T-helper 2 cell (primary cell): ENCODE measurements around the gene DGKQ.
"Not testable (repeated sequence)": the region's sequence is repeated elsewhere in the genome, so short reads cannot be mapped to it uniquely, and the experiment has no call there.

Experiments used
- DNase-seq, 5 experiments: peaks; one replicate each; pipeline versions ENCODE4 v3.0.0 to v3.0.0-alpha.2; 2012 to 2022

Gene DGKQ

DNA sequence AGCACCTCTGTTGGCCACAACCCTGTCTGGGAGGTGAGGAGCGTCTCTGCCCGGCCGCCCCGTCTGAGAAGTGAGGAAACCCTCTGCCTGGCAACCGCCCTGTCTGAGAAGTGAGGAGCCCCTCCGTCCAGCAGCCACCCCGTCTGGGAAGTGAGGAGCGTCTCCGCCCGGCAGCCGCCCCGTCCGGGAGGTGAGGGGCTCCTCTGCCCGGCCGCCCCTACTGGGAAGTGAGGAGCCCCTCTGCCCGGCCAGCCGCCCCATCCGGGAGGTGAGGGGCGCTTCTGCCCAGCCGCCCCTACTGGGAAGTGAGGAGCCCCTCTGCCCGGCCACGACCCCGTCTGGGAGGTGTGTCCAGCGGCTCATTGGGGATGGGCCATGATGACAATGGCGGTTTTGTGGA, 2.6 kb upstream of the DGKQ start:
- DNase-seq = not testable (repeated sequence)

DNA sequence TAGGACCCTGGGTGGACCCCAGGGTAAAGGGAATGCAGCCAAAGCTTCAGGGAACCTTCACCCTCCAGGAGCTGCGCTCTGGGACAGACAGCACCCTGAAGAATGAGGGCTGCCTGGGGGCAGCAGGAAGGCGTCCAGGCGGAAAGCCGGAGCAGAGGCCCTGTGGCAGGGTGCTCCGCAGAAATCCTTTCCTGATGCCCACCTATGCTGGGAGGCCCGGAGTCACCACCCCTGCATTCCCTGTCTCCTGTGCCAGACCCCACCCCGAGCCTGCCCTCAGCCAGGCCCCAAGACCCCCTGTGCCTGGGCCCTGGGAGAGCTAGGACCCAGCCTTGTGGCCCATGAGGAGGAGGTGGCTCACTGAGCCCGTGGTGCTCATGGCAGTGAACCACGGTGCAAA, 1.3 kb upstream of the DGKQ start:
- DNase-seq = no peak

DNA sequence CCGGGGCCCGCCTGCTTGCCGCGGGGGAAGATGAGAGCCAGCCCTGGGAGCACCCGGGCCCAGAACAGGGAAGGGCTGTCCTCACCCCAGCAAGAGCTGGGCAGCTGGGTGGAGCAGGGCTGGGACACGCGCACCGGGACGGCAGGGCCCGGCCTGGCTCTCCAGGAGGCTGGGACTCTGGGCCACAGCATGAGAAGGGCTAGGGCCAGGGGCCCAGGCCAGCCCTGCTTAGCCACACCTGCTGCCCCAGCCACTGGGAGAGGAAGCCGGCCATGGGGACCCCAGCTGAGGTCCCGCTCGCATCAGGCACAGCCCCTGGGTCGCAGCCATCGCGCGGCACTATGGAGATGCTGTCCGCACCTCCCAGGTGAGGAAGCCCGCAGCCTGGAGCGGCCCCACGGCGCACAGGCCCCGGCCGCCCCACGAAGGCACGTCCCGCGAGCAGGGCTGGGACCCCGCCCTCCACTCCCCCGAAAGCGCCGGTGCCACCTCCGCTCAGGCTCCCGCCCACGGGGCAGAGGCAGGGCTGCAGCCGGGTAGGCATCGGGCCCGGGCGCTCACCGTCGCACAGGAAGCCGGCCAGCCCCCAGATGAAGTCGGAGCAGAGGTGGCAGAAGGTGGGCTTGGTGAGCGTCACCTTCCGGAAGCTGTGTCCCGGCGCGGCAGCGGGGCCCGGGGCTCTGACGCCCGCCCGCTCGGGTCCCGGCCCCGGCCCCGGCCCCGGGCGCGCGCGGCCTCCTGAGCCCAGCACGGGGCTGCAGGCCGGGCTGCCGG, 531 bp downstream of the DGKQ start:
- peak; percentile 22 to 73 (median 61) for DNase-seq

DNA sequence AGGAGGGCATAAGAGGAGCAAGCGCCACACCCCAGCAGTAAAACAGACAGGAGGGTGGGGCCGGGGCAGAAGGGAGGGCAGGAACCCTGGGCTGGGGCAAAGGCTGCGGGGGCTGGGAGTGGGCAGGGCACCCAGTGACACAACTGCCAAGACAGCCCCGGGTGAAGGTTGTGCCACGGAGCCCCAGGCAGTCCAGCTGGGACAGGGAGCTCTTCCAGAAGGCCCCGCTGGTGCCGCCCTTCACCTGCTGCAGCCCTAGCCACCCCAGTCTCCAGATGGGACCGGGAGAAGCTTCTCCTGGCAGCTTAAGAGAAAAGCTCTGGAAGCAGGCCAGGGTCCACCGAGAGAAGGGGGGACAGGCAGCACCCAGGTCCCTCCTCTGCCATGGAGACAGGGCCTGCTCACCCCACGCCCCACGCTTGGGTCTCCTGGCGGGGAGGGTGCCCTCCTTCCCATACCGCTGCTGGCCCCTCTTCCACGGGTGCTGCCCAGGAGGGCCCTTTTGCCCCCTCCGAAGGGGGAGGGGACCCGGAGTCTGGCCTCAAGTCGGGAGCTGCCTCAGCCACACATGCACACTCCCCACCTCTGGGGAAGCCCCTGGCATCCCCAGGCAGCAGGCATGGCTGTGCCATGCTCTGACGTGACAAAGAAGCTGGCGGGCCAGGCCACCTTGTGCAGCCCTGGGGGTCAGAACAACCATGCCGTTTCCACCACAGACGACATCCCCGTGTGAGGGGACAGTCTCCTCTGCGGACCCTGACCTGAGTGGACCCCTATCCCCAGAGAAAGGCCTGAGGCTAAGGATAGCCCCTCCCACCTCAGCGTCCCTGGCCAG, 1.5 kb downstream of the DGKQ start:
- DNase-seq = peak in 1 of 5 experiments; percentile 13

DNA sequence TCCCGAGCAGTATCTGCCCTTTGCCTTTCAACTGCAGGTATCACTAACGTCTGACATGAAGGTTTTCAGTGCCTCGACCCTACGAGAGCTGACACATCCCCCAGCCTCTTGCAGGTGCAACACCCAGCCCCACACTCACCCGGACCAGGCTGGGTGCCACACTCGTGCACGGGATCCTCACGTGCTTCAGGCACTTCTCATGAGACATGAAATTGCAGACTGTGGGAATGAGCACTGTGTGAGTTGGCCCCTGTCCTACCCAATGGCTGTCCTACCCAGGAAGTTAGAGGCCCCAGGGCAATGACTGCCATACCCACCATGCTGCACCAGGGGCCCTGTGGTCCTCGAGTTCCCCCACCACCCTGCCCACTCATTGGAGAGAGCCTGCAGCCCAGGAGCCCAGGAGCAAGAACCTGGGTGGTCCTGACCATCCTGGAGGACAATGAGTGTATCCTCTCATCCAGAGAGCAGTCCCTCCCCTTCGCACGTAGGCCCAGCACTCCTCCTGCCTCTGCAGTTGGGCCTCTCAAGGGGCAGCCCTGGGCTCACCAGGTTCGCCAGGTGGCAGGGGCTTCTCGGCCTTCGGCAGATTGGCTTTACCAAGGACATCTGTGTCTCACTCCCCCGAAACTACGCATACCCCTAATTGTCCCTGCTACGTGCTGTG, 2.4 kb downstream of the DGKQ start:
- no peak for DNase-seq

DNA sequence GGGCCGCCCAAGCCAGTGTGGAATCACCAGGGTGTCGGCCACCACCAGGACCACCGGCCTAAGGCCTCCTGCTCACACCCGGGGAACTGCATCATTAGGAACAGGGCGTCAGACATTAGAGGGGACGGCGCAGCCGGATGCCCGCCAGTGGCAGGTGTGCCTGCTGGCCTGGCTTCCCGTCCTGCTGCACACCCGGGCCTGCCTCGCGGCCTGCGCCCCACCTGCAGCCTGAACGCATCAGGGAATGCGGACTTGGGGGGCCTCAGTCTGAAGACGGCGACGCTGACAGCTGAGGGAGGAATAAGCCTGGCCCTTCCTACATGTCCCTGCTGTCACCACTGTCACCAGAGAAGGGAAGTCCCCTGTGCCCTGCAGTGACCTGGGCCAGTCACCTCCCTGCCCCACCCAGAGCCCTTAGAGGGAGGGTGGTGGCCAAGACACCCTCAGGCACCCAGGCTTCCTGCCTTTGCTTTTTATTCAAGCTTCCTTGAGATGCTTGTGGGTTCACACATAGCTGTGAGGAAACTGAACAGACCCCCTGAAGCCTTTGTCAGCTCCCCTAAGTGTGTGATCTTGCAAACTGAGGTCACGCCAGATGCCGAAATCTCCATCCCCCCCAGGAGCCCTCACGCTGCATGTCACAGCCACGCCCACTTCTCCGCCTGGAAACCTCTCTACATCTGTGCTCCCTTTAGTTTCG, 3.2 kb downstream of the DGKQ start:
- DNase-seq = peak in 1 of 5 experiments; percentile 95

DNA sequence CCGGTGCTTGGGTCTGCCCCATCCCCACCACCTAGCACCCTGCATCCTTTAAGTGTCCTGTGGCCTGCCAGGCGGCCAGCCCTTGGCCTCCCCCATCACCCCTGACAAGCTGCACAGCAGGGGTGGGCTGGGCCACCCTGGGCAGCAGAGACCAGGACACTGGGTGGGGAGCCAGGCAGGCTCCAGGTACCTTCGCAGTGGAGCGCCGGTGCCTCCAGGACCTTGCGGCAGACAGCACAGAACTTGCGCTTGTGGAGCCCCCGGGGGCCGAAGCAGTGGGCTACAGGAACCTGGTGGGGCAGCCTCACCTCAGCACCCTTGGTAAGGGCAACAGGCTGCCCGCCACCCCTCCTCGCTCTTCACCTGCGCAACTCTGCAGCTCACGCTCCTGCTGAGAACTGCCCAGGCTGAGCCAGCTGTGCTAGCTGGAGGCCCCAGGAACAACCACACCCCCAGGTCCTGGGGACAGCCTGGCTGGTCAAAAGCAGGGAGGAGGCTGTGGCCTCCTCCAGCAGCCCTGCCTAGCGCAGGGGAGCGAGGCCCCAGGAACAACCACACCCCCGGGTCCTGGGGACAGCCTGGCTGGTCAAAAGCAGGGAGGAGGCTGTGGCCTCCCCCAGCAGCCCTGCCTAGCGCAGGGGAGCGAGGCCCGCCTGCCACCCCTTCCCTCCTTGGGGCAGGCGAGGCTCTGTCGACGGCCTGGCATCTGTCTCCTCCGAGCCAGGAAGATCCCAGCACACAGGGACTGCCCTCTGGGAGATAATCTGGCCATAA, 4.6 kb downstream of the DGKQ start:
- no peak for DNase-seq

DNA sequence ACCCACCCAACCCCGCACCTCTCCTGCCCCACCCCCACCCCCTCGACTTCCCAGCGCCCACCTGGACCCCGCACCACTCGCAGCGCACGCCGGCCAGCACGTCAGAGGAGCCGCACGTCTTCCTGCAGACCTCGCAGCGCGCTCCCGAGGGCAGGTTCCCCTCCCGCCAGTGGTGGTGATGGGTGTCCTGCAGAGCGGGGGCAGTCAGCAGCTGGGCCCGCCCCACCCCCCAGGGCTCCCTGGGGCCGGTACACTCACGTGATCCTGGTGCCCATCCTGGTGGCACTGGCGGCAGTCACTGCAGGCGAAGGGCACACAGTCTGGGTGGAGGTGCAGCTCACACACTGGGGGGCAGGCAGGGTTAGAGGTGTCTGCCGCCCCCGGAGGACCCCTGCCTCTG, 5.1 kb downstream of the DGKQ start:
- DNase-seq = no peak

DNA sequence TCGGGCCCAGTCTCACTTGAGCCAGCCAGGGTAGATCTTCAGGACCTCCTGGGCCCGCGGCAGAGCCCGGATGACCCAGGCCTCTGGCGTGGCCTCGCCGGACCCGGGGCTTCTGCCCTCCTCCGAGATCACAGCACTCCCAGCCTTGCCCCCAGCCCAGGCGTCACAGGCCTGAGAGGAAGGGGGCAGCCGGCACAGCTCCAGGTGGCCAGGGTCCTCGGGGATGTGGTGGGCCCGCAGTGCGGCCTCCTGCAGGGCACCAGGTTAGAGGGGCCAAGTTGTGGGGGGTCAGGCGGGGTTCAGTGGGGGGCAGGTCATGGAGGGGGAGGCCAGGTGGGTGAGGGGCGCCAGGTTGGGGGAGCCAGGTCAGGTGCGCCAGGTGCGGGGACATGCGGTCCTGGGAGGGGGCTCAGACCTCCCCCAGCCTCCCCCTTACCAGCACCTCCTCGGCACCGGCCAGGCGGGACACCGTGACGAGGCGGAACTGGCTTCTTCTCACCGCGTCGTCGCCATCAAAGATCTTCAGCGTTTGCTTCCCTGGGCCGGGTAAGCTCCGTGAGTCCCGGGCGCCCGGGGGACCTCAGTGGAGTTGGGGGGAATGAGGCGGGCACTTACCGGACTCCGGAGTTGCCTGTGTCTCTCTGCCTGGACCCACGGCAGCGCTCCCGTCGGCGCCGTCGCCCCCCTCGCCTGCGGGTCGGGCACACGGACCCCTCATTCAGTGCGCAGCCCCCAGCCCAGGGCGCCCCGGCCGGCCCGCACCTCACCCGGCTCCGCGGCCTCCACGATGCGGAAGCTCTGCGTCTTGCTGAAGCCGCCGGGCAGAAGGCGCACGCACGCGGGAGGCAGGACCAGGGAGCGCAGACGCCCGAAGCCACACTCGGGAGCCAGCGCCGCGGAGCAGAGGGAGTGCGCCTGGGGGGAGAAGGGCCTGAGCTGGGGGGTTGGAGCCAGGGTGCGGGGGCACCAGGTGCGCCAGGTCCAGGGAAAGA, 6.0 kb downstream of the DGKQ start:
- DNase-seq = no peak

DNA sequence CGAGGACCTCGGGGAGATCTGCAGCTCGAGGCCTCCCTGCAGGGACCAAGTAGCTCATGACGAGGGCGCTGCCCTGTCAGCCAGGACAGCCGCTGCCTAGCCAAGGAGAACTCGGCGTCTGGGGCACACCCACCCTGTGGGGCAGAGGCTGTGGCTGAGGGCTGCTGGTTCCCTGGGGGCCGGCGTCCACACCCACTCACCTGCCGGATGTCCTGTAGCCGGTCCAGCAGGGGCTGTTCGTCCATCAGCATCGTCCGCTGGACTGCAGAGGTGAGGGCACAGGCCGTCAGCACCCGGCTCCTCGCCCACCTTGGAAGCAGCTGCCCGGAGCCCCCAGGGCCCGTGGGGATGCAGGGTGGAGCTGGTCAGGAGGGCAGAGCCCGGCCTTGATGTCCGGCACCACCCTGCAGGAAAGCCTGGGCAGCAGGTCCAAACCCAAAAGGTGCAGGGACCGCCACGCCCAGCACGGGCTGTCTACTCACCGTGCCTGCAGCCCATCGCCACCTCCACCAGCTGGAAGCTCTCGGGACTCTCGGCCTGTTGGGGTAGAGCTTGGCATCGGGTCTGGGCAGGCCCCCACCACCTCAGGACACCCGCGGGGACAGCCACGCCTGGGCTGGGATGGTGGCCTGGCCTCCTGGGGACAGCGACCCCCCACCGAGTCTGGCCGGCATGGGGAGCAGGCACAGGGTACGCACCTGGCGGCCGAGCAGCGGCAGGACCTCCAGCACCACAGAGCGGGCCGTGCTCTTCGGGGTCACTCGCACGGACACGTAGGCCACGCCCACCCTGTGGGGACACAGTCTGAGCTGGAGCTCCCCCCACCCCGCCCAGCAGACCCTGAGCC, 6.9 kb downstream of the DGKQ start:
- DNase-seq = no peak

DNA sequence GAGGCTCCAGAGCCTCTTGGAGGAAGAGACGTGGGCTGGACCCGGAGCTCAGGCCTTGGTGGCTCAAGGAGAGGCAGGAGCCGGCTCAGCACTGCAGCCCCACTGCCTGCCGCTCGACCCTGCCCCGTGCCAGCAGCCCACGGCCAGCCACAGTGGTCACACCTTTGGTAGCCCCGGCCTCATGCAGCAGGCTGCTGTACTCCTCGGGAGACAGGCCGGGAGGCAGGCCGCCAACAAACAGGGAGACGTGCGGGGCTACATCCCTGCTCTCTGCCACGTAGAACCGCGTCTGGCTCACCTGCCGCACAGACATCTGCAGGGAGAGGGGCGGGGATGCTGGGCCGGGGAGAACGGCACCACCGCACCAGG, 7.6 kb downstream of the DGKQ start:
- DNase-seq = no peak

DNA sequence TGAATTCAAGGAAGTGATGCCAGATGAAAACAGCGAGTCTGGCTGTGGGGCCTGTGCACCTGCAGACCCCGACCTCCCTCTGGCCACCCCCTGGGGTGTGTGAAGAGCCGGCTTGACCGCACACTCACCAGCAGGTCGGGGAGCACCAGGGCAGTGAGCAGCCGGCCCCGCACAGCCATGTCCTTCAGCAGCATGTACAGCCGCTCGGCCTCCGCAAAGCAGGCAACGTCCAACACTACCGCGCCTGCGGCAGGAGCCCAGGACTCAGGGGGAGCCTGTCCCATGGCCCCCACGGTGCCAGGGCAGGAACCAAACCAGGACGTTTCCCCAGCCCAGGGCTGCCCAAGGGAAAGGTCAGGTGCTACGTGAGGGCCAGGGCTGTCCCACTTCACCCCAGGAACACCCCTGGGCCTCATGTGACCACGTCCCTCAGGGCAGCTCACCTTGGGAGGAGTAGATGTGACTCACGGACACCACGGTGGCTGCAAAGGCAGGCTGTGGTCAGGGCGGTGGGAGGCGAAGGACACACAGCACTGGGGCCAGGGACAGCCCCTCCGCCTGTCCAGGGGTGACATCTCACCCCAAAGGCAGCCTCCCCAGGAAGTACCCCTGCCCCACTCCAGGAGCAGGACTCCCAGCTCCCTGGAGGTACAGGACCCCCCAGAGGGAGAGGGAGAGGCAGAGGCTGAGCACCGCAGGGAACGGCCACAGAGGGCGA, 8.2 kb downstream of the DGKQ start:
- DNase-seq = no peak

DNA sequence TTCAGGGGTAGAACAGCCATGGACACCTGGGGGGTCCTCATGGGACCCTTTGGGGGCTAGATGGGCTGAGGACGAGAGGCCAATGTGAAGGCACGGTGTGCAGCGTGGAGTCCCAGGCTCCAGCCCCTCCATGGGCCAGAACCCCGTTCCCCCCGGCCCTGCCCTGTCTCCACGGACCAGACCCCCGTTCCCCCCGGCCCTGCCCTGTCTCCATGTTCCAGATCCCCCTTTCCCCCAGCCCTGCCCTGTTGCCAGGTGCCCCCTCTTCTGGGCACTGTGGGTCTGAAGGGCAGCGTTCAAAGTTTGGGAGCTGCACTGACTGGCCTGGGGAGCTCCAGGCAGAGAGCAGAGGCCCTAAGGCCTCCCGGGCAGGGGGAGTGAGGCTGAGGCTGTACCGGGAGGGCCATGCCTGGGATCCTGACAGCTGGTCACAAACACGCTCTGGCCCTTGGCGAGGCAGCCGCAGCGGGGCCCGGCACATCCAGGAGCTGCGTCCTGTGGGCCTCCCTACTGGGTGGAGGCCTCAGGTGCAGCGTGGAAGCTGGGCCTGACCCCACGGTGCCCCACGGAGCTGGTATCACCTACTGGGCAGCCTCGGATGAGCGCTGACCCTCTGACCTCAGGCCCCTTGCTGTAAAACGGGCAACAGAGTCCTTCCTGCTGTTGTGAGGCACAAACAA, 8.9 kb downstream of the DGKQ start:
- DNase-seq = no peak

DNA sequence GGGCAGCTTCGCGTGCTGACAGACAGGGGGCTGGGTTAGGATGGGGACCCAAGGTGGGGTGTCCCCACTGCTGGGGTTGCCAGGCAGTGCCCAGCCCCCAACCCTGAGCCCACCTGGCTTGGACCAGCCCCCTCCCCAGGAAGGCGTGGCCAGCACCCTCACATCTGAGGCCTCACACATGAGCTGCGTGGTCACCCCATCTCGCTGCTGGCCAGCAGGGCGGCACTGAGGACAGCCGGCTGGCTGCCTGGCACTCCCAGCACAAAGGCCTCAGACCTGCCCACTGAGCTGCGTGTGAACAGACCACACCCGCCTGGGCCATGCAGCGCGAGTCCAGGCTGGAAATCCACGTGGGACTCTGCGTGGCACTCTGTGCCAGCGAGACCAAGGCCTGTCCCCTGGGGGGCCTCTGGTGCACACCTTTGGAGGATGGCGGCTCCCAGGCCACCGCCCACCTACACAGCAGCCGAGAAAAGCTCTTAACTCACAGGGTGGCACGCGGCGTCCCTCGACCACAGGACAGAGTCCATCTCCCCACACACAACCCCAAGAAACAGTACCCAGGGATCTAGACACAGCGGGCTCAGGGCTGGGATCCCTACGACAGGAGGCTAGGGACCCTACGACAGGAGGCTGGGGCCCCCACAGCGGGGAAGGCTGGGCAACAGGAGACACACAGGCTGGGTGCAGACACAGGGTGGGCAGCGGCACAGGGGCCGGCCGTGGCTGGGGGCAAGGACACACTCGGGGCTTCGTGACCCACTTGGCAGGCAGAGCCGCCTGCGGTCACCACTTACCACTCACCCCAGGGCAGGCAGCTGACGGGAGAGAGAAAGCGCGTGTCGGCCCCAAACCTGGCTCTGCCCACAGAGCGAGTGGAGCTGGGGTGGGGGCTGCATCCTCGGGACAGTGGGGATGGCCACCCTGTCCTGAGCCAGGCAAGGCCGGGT, 9.8 kb downstream of the DGKQ start:
- DNase-seq = no peak

DNA sequence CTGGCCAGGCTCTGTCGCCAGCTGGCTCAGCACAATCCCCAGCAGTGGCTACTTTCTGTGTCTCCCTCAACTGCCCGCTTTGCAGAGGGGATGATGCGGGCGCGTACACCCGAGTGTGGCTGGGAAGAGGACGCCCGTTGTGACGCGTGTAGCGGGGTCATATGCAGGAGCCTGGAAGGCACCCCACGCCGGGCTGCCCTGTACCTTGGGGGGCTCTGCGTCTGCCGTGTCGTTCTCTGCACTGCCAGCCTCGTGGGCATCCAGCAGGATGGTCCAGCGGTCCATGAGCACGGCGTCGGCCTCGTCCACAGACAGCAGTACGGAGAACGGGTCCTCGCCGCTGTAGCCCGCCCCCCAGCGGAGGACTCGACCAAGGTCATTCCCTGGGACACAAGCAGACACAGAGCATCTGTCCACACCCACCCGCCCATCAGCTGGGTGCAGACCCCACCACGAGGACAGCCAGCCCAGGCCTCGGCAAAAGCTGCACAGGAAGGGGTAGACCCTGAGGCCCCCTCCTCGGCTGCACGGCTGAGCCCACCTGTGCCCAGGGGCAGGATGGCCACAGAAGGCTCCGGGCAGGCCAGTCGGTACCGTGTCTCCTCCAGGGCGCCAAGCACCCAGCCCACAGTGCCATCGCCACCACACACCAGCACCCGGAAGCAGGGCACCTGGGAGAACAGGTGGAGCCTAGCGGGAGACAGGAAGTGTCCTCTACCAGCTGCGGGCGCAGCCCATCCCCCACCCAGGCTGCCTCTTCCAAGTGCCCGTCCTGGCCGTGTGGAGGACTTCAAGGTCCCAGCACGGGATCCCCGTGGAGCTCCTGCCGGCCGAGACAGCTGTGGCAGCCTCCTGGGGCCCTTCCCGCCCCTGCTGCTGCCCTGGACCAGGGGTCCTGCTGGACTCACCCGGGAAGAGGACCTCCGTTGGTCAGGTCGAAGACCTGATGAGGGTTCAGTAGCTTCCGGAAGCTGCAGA, 10.8 kb downstream of the DGKQ start:
- DNase-seq = no peak
